Colon (tissue), 2 donors: Measurements from ENCODE around the gene INSYN1.
"Not testable (repeated sequence)": the region's sequence is repeated elsewhere in the genome, so short reads cannot be mapped to it uniquely, and the experiment has no call there.

ENCODE experiments used
- FAIRE-seq: peaks from 2 replicates; lab custom pipeline; 2012; peaks lifted over from hg19 to GRCh38; lab: Jason Lieb, UNC
- donor health status: control.
- donor health status: control.

The INSYN1 gene

GRCh38 chr15:73753250-73754130, at the start of gene INSYN1:
Gene INSYN1 (minus strand): TSS chr15:73753351. CDS start chr15:73751130, 2,221 bp downstream.
- FAIRE-seq = no peak

GRCh38 chr15:73802431-73803041, 49.4 kb upstream of the INSYN1 start:
- FAIRE-seq = no peak

- FAIRE-seq = no peak
Observed at GRCh38 chr15:73800662-73801345, 47.7 kb upstream of the INSYN1 start.

GRCh38 chr15:73799466-73799865, 46.3 kb upstream of the INSYN1 start:
- FAIRE-seq = no peak

GRCh38 chr15:73797366-73798158, 44.4 kb upstream of the INSYN1 start:
- no peak for FAIRE-seq

- no peak for FAIRE-seq
Observed at GRCh38 chr15:73796331-73796831, 43.2 kb upstream of the INSYN1 start.

- FAIRE-seq = no peak
Observed at GRCh38 chr15:73794443-73795133, 41.4 kb upstream of the INSYN1 start.

GRCh38 chr15:73792899-73793541, 39.9 kb upstream of the INSYN1 start:
- not testable (repeated sequence) for FAIRE-seq

- FAIRE-seq = no peak
Observed at GRCh38 chr15:73792415-73792814, 39.3 kb upstream of the INSYN1 start.

- no peak for FAIRE-seq
Observed at GRCh38 chr15:73789521-73790240, 36.5 kb upstream of the INSYN1 start.

- no peak for FAIRE-seq
Observed at GRCh38 chr15:73787621-73788020, 34.5 kb upstream of the INSYN1 start.

GRCh38 chr15:73786538-73786937, 33.4 kb upstream of the INSYN1 start:
- FAIRE-seq = no peak

- FAIRE-seq = not testable (repeated sequence)
Observed at GRCh38 chr15:73785256-73786014, 32.3 kb upstream of the INSYN1 start.

- FAIRE-seq = no peak
Observed at GRCh38 chr15:73784291-73784690, 31.1 kb upstream of the INSYN1 start.

GRCh38 chr15:73782344-73782959, 29.3 kb upstream of the INSYN1 start:
- FAIRE-seq = no peak

- FAIRE-seq = no peak
Observed at GRCh38 chr15:73781038-73781925, 28.1 kb upstream of the INSYN1 start.

- no peak for FAIRE-seq
Observed at GRCh38 chr15:73779974-73780373, 26.8 kb upstream of the INSYN1 start.

- FAIRE-seq = no peak
Observed at GRCh38 chr15:73777741-73778140, 24.6 kb upstream of the INSYN1 start.
